Right lobe of liver (tissue), 6 donors: ENCODE results near the gene DNAAF2. TPM values are rescaled to one million over a fixed set of nuclear protein-coding genes. Genes with fewer than 3 reads are reported as not detected.
A peak's percentile ranks its signal among the peaks of the same experiment; 100 is the strongest.

Source experiments
- ATAC-seq, 4 donors: fragments of 200-7000 bp; cut with Tn5 transposase; one replicate each; pipeline ENCODE4 v1.9.1; 2020; ENCODE audit warnings: mild to moderate bottlenecking in 4 of 4, moderate library complexity in 4 of 4
- DNase-seq, 3 donors: peaks; one replicate each; pipeline ENCODE4 v3.0.0-alpha.2; 2020
- H3K27ac ChIP-seq, 3 donors: fragments of 200-600 bp; one replicate each; pipeline ENCODE4 v1.8.0; 2022
- H3K27me3 ChIP-seq, 2 donors: fragments of 200-600 bp; one replicate each; pipeline ENCODE4 v1.8.0; 2022
- H3K36me3 ChIP-seq, 4 donors: fragments of 200-600 bp; sonication (generic) in 1 of 4; one replicate each; pipeline versions ENCODE4 v1.5.1 to v1.8.0; 2017 to 2022; ENCODE audit warnings: control low read depth in 1 of 4
- H3K4me1 ChIP-seq, 4 donors: fragments of 200-600 bp; sonication (generic) in 1 of 4; one replicate each; pipeline versions ENCODE4 v1.5.1 to v1.8.0; 2017 to 2022; ENCODE audit warnings: control low read depth in 1 of 4
- H3K4me3 ChIP-seq, 3 donors: fragments of 200-600 bp; one replicate each; pipeline ENCODE4 v1.8.0; 2022
- H3K9me3 ChIP-seq, 4 donors: fragments of 200-600 bp; sonication (generic) in 1 of 4; one replicate each; pipeline versions ENCODE4 v1.5.1 to v1.8.0; 2017 to 2022; ENCODE audit warnings: control low read depth in 1 of 4
- POLR2A ChIP-seq: fragments of 450-650 bp; IDR thresholded peaks from one replicate; pipeline ENCODE4 v1.6.1; 2017; ENCODE audit warnings: antibody characterized with exemption, mild to moderate bottlenecking
- WGBS: methylation state at CpG from one replicate; pipeline ENCODE4 v1.1.6; 2018; ENCODE audit warnings: low coverage, low lambda C conversion rate; ENCODE audit not compliant: insufficient coverage; ENCODE audit errors: missing lambda C conversion rate; 5-methylcytosine and 5-hydroxymethylcytosine counted together
- intact Hi-C, 2 donors: fragments of 100-400 bp; cut with DNase I; formaldehyde crosslinking; loops; one replicate each; pipeline versions ENCODE4 v1.11.2 to v1.14.1; 2022
- total RNA-seq, 6 experiments: library from RNA; depleted of rRNA in 2 of 6; stranded (reverse); fragments of >200 nt in 2 of 6; fragmentation: NEBNext Ultra II Directional in 3 of 6; extraction: Animal tissue kit (Norgen Biotek cat#: 25700) in 3 of 6; gene quantifications; one replicate each; pipeline versions ENCODE4 v1.1.0 to v1.2.4, GENCODE V29; 2016 to 2023
- TF ChIP-seq, protein P1 (sequence below), 4 donors: fragments of 200-600 bp in 3 of 4; fragments of 450-650 bp in 1 of 4; IDR thresholded peaks; one replicate each; pipeline versions ENCODE4 v1.5.1 to v1.8.0; 2016 to 2022; ENCODE audit warnings: antibody characterized with exemption in 4 of 4, mild to moderate bottlenecking in 2 of 4
- donor health status: DM: no; HTN: yes; CAD: no.
- donor health status: DM: no; HTN: no; CAD: no.
- donor health status: DM: no; HTN: no; CAD: no.
- donor health status: DM: no; HTN: yes; CAD: no.
- donor health status: DM: no; HTN: yes; CAD: no.

Gene DNAAF2
- total RNA-seq, 6 experiments from 2014 or later: 2.6 to 9.7 (median 6.0) TPM

GRCh38 chr14:49612251-49612650 lies 22.8 kb downstream of the DNAAF2 start:
- 90% methylated on average over 4 of the region's 4 CpGs for WGBS
- no peaks in the 10 kb centered on the region for H3K36me3 ChIP-seq
- H3K27me3 ChIP-seq: no peaks in the 10 kb centered on the region
- no peaks in the 10 kb centered on the region for H3K4me1 ChIP-seq
- intact Hi-C loops: no loop called here
- no peaks in the 10 kb centered on the region for H3K9me3 ChIP-seq
- no peak overlapping the region for H3K4me3 ChIP-seq
- no peak for DNase-seq
- no peak for TF ChIP-seq POLR2A
- TF ChIP-seq, protein P1, sequence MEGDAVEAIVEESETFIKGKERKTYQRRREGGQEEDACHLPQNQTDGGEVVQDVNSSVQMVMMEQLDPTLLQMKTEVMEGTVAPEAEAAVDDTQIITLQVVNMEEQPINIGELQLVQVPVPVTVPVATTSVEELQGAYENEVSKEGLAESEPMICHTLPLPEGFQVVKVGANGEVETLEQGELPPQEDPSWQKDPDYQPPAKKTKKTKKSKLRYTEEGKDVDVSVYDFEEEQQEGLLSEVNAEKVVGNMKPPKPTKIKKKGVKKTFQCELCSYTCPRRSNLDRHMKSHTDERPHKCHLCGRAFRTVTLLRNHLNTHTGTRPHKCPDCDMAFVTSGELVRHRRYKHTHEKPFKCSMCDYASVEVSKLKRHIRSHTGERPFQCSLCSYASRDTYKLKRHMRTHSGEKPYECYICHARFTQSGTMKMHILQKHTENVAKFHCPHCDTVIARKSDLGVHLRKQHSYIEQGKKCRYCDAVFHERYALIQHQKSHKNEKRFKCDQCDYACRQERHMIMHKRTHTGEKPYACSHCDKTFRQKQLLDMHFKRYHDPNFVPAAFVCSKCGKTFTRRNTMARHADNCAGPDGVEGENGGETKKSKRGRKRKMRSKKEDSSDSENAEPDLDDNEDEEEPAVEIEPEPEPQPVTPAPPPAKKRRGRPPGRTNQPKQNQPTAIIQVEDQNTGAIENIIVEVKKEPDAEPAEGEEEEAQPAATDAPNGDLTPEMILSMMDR (IDR thresholded peaks at IDR 0.05): no peak
- ATAC-seq: no peak
- no peak overlapping the region for H3K27ac ChIP-seq

DNA sequence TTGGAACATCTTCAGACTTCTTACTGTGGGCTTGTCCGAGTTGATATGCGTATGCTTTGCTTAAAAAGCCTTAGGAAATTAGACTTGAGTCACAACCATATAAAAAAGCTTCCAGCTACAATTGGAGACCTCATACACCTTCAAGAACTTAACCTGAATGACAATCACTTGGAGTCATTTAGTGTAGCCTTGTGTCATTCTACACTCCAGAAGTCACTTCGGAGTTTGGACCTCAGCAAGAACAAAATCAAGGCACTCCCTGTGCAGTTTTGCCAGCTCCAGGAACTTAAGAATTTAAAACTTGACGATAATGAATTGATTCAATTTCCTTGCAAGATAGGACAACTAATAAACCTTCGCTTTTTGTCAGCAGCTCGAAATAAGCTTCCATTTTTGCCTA lies 27.5 kb downstream of the DNAAF2 start:
- Histone ChIP-seq H3K27ac (no peak overlapping the region), H3K9me3 (no peaks in the 10 kb centered on the region), H3K4me3 (no peak overlapping the region), H3K36me3 (no peaks in the 10 kb centered on the region), H3K27me3 (no peaks in the 10 kb centered on the region), H3K4me1 (no peaks in the 10 kb centered on the region)
- ATAC-seq: no peak
- no peak for DNase-seq
- intact Hi-C loops: no loop called here
- 95% methylated on average over 6 of the region's 6 CpGs for WGBS
- no peak for TF ChIP-seq POLR2A
- TF ChIP-seq, protein P1 (IDR thresholded peaks at IDR 0.05): no peak

DNA sequence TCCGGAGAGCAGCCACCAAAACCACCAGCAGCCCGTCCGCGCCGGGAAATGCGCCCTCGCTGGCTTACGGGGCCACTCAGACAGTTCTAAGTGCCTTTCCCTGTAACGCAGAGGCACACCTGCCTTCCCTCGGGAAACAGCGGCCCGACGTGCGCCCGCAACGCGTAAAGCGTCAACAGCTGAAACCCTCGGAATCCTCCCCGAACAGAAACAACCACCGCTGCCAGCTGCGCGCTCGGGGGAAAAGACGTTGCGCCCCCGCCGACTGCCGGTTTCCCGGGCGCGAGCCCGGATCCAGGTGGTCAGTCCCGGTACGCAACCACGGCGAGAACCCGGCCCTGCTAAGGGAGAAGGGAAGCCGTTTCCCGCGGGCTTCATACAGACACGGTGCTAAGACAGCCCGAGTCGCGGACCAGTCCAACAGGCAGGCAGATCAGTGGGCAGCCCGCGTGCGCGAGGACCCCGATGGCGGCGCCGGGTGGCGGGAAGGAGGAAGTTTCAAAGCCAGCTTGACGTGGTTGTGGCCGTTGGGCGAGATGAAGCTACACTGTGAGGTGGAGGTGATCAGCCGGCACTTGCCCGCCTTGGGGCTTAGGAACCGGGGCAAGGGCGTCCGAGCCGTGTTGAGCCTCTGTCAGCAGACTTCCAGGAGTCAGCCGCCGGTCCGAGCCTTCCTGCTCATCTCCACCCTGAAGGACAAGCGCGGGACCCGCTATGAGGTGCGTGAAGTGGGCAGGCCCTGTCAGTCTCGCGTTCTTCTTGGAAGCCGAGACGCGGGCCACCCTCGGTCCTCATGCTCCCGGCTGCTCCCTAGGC lies 36.4 kb downstream of the DNAAF2 start, which contains the start of gene LRR1:
LRR1 (plus strand) TSS at position 456 of the 816 bp plus-strand sequence; CDS start at position 537, 81 bp downstream.
- 0% methylated on average over 41 of the region's 77 CpGs for WGBS
- no peaks in the 10 kb centered on the region for H3K9me3 ChIP-seq
- ATAC-seq: peak; percentile 75 to 87 (median 78)
- no peaks in the 10 kb centered on the region for H3K27me3 ChIP-seq
- TF ChIP-seq, protein P1 (IDR thresholded peaks at IDR 0.05): peak in 1 of 4 donors; percentile 5
- peak; percentile 71 for TF ChIP-seq POLR2A
- intact Hi-C loops: no loop called here
- peak; percentile 89 to 92 (median 90) for DNase-seq
- peak within 1 kb of the TSS; percentile 72 to 88 (median 75) for H3K4me3 ChIP-seq
- no peaks in the 10 kb centered on the region for H3K36me3 ChIP-seq
- peak within 1 kb of the TSS; percentile 93 to 97 (median 95) for H3K27ac ChIP-seq
- peaks cover 0 to 22% (median 7%) of the 10 kb centered on the region in 4 donors for H3K4me1 ChIP-seq

DNA sequence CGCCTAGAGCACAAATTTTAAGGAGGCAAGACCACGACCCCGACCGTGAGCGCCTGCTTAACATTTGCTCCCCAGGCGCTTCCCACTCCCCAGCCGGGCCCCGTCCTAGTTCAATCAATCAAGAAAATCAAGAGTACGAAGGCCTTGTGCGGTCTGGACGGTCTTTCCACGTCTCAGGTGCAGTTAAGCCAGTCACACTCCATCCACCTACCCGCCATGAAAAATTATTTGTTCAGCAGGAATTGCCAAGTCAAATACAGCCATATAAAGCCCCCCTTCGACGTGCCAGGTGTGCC lies 36.9 kb downstream of the DNAAF2 start:
- peak overlapping the region; percentile 72 to 88 (median 75) for H3K4me3 ChIP-seq
- WGBS: 0% methylated on average over 15 of the region's 15 CpGs
- H3K27me3 ChIP-seq: no peaks in the 10 kb centered on the region
- DNase-seq (peak in 1 of 3 donors; percentile 65), ATAC-seq (peak; percentile 10 to 22 (median 11))
- no peaks in the 10 kb centered on the region for H3K36me3 ChIP-seq
- intact Hi-C loops: no loop called here
- no peaks in the 10 kb centered on the region for H3K9me3 ChIP-seq
- TF ChIP-seq POLR2A: no peak
- TF ChIP-seq, protein P1 (IDR thresholded peaks at IDR 0.05): no peak
- peaks cover 0 to 24% (median 7%) of the 10 kb centered on the region in 4 donors for H3K4me1 ChIP-seq
- peak overlapping the region; percentile 93 to 97 (median 95) for H3K27ac ChIP-seq
